Renal cortical epithelial cell (primary cell): ENCODE data around the gene ZPR1. TPM values are rescaled to one million over a fixed set of nuclear protein-coding genes. Genes with fewer than 3 reads are reported as not detected.
"Not testable (repeated sequence)": the region's sequence is repeated elsewhere in the genome, so short reads cannot be mapped to it uniquely, and the experiment has no call there.

Experiments
- DNase-seq: peaks from one replicate; pipeline ENCODE4 v3.0.0-alpha.2; 2011; ENCODE audit warnings: low read depth
- total RNA-seq: library from RNA; depleted of rRNA; stranded (reverse); fragments of >200 nt; gene quantifications from 2 replicates; pipeline ENCODE4 v1.2.3, GENCODE V29; 2014

ZPR1 gene
- total RNA-seq: 54.7 and 58.6 TPM in 2 replicates

- DNase-seq: peak; percentile 60
Measured at GRCh38 chr11:116787786-116788486, at the start of gene ZPR1. ZPR1 (minus strand) TSS chr11:116788023; CDS start chr11:116787990, 33 bp downstream.

- no peak for DNase-seq
Measured at GRCh38 chr11:116836632-116836991, 48.8 kb upstream of the ZPR1 start.

DNA sequence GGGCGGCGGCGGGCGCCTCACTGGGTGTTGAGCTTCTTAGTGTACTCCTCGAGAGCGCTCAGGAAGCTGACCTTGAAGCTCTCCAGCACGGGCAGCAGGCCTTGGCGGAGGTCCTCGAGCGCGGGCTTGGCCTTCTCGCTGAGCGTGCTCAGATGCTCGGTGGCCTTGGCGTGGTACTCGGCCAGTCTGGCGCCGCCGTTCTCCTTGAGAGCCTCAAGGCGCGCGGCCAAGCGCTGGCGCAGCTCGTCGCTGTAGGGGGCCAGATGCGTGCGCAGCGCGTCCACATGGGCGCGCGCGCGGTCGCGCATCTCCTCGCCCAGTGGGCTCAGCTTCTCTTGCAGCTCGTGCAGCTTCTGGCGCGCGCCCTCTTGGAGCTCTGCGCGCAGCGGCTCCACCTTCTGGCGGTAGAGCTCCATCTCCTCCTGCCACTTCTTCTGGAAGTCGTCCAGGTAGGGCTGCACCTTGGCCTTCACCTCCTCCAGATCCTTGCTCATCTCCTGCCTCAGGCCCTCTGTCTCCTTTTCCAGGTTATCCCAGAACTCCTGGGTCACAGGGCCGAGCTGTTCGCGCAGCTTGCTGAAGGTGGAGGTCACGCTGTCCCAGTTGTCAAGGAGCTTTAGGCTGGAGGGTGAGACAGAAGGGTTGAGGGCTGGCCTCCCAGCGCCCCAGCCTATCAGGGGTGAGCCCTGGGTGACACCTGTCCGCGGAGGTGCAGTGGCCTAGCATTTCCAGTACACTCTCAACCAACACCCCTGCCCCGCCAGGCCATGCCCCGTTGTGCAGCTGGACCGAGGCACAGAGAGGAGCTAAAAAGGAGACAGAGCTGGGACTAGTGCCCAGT lies 48.2 kb upstream of the ZPR1 start:
- DNase-seq: peak; percentile 75

- DNase-seq: no peak
Measured at GRCh38 chr11:116835042-116835772, 47.4 kb upstream of the ZPR1 start.

DNA sequence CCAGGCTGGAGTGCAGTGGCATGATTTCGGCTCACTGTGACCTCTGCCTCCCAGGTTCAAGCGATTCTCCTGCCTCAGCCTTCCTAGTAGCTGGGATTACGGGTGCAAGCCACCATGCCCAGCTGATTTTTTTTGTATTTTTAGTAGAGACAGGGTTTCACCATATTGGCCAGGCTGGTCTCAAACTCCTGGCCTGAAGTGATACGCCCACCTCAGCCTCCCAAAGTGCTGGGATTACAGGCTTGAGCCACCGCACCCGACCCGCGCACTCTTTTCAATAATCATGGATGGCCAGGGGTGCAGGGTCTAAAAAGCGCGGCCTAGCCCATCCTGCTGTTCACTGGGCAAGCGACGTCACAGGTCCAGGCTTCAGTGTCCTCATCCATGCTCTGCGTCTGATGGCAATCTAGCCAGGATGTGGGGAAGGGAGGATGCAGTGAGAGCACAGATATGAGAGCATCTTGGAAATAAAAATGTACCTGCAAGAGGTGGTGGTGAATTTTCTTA lies 46.8 kb upstream of the ZPR1 start:
- DNase-seq: not testable (repeated sequence)

DNA sequence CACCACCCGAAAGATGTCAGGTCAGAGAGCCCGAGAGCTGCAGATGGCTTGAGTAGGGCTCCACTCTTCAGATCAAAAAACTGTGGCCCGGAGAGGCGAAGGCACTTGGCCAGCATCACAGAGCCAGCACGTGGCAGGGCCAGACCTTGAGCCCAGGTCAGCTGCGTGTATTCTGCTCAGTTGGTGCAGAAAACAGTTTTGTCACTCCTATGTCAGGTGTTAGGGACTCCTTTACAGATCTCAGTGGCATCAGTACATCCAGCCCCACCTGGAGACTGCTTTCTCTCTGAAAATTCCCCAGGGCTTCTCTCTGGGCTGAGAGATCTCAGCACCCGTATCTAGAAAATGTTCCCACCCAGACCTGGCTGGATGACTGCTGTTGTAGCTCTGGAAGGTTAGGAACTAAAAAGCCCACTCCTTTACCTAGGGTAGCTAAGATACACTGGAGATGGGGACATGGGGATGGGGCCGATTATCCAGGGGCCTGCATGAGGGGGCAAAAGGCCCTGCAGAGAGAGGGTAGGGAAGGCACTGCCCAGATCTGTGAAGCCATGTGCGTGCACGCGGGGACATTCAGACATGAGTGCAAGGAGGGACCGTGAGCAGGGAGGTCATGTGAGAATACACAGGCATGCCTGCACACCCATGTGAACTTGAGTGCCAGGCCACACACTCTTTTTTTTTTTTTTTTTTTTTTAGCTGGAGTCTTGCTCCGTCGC lies 46.2 kb upstream of the ZPR1 start:
- DNase-seq: no peak

GRCh38 chr11:116833491-116833815 lies 45.6 kb upstream of the ZPR1 start:
- DNase-seq: no peak

GRCh38 chr11:116832350-116833290 lies 44.8 kb upstream of the ZPR1 start:
- no peak for DNase-seq

DNA sequence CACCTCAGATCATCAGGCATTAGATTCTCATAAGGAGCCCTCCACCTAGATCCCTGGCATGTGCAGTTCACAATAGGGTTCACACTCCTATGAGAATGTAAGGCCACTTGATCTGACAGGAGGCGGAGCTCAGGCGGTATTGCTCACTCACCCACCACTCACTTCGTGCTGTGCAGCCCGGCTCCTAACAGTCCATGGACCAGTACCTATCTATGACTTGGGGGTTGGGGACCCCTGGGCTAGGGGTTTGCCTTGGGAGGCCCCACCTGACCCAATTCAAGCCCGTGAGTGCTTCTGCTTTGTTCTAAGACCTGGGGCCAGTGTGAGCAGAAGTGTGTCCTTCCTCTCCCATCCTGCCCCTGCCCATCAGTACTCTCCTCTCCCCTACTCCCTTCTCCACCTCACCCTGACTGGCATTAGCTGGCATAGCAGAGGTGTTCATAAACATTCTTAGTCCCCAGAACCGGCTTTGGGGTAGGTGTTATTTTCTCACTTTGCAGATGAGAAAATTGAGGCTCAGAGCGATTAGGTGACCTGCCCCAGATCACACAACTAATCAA lies 44.0 kb upstream of the ZPR1 start:
- no peak for DNase-seq

DNA sequence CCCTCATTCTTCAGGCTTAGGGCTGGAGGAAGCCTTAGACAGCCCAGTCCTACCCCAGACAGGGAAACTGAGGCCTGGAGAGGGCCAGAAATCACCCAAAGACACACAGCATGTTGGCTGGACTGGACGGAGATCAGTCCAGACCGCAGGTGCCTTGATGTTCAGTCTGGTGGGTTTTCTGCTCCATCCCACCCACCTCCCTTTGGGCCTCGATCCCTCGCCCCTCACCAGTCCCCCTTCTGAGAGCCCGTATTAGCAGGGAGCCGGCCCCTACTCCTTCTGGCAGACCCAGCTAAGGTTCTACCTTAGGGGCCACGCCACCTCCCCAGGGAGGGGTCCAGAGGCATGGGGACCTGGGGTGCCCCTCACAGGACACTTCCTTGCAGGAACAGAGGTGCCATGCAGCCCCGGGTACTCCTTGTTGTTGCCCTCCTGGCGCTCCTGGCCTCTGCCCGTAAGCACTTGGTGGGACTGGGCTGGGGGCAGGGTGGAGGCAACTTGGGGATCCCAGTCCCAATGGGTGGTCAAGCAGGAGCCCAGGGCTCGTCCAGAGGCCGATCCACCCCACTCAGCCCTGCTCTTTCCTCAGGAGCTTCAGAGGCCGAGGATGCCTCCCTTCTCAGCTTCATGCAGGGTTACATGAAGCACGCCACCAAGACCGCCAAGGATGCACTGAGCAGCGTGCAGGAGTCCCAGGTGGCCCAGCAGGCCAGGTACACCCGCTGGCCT lies 42.5 kb upstream of the ZPR1 start:
- DNase-seq: no peak

DNA sequence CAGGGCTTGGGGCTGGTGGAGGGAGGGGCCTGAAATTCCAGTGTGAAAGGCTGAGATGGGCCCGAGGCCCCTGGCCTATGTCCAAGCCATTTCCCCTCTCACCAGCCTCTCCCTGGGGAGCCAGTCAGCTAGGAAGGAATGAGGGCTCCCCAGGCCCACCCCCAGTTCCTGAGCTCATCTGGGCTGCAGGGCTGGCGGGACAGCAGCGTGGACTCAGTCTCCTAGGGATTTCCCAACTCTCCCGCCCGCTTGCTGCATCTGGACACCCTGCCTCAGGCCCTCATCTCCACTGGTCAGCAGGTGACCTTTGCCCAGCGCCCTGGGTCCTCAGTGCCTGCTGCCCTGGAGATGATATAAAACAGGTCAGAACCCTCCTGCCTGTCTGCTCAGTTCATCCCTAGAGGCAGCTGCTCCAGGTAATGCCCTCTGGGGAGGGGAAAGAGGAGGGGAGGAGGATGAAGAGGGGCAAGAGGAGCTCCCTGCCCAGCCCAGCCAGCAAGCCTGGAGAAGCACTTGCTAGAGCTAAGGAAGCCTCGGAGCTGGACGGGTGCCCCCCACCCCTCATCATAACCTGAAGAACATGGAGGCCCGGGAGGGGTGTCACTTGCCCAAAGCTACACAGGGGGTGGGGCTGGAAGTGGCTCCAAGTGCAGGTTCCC lies 41.8 kb upstream of the ZPR1 start, which contains the start of gene APOC3:
Gene APOC3 (plus strand): TSS at position 383 of the 659 bp plus-strand sequence. CDS start 676 bp downstream, outside the sequence.
- DNase-seq: no peak

- no peak for DNase-seq
Measured at GRCh38 chr11:116828632-116829524, 41.1 kb upstream of the ZPR1 start.

DNA sequence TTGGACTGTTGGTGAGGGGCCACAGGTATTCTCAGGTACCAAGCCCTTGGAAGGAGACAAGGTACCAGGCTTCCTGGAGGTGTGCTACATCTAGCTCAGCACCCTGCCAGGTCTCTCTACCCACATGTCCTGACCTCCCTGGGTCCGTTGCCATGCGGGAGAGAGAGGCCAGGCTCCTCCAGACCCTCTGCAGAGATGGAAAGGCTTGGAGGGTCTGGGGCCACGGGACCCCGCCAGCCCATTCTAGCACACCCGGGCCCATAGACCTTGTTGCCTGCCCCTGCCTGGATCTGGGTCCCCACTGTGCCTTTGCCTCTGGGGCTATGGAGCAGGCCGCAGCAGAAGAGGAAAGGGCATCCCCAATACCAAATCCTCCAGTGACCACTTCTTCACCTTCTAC lies 39.6 kb upstream of the ZPR1 start:
- DNase-seq: no peak

DNA sequence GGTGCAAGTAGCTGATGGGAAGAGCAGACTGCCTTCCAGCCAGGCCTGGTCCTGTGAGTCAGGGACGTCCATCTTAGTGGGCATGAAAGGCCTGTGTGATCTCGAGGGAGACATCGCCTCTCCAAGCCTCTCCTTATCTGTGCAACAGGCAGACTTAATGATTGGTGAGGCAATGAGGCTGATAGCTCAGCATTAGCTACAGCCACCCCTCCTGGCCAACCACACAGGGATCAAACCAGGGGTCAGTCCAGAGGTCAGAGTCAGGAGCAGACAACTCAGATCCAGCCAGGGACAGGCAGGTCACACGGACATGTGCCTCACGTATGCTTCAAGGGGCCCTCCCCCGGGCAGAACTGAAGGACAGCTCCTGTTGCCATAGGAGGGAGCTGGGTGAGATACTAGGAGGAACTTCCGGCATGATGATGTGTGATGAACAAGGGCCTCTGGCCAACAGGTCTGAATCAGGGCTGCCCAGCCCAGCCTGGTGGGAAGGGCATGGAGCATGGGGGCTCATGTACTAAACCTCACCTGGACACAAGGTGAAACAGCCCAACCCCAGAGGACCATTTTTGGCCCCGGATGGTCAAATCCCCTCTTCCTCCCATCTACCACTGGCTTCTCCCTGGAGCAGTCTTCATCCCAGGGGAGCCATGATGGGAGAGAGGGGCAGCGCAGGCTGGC lies 39.1 kb upstream of the ZPR1 start:
- no peak for DNase-seq

DNA sequence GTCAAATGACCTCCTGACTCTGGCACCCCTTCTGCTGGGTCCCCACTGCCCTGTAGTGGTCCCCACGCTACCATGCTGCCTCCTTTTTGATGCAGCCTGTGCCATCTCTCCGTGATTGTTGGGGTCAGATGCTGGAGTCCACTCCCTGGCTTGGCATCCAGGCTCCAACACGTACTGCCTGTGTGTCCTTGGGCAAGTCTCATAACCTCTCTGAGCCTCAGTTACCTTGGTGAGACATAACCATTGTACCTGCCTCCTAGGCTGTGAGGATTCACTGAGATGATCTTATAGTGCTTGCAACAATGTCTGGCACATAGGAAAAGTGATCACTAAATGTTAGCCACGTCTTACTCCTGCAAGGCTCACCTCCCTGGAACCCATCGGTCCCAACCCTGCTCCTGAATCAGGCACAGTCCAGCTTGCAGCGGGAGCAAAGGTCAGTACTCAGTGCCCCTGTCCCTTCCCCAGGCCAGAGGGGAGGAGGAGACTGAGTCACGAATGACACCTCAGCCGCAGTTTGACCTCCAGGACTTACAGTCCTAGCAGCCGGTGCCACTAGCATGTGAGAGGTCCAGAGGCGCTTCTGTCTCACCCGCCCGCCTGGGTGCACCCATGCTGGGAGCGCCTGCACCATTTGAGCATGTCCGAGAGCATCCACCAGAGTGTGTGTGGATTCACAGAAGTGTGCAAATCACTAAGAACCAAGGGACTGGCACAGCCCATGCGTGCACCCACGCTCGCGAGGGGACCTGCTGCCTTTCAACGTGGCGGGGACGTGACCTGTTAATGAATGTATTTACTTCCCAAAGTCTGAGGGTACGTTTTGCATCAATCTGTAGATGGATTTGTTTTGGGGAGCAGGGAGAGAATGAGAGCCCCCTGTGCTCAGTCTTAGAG lies 38.3 kb upstream of the ZPR1 start:
- no peak for DNase-seq

DNA sequence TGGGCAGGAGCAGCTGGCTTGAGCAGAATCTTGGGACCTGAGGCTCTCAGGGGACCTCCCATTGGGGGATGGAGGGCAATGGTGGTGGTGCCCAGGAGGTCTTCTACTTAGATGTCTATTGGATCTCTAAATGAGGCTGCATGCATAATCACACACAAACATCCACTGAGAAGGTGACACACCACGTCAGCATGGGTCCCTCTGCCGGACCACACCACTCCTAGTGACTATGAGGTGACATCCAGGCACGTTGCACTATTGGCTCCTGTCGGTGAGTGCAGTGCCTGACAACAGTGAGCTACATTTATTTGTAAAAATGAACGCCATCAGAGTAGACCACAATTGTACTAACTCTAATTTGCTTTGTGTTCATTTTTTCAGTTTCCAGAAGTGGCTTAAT lies 37.6 kb upstream of the ZPR1 start:
- DNase-seq: no peak
